Right forelimb (tissue), 1 donor: ENCODE measurements around the gene PLA1A.
"Not testable (repeated sequence)": the region's sequence is repeated elsewhere in the genome, so short reads cannot be mapped to it uniquely, and the experiment has no call there.

Source experiments
- DNase-seq: peaks from one replicate; pipeline ENCODE4 v3.0.0-alpha.2; 2018

Gene PLA1A

DNA sequence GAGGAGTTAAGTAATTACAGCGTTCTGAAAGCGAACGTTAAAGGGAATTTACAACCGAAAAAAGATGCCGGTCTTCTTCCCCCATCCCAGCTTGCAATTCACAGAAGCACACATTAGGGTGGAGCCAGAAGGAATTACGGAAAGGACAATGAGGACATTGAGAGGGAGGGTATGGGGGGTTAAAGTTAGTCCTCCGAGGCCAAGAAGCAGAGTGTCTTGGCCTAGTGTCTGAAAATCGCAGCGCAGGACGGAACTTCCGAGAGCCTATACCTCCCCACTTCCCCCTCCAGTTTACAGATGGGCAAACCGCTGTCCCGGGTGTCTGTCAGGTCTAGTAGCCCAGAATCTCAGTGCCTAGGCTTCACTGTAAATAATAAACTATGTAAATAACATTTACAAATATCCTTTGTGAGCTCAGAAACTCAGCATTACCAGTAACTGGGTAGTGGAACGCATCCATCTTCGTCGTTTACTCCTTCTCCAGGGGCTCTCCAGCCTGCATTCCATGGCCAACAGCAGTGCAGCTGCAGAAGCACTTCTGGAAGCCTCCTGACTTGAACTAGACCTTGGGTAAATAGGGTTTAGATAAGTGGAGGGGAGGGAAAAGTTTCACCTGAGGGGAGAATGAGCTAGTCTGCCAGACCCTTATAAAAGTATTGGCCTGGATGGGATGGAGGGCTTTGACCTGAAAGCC lies 17.5 kb upstream of the PLA1A start:
- DNase-seq = peak; percentile 68

- DNase-seq = no peak
These were observed 15.5 kb upstream of the PLA1A start for GRCh38 chr3:119582178-119582577.

DNA sequence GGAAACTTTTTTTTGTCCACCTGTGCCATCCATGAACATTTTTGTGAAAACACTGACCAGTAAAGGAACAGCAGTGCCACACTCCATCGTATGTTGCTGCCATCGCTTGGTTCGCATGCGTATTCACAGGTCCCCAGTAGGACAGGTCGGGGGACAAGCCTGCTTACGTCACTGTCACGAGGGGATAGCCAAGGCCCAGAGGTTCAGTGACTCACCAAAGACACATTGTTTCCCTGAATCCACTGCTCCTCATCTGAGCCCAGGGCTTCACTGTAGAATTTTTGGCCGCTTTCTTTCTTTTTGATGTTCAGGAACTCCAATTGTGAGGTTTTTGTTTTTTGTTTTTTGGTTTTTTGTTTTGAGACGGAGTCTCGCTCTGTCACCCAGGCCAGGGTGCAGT lies 12.5 kb upstream of the PLA1A start:
- no peak for DNase-seq

DNA sequence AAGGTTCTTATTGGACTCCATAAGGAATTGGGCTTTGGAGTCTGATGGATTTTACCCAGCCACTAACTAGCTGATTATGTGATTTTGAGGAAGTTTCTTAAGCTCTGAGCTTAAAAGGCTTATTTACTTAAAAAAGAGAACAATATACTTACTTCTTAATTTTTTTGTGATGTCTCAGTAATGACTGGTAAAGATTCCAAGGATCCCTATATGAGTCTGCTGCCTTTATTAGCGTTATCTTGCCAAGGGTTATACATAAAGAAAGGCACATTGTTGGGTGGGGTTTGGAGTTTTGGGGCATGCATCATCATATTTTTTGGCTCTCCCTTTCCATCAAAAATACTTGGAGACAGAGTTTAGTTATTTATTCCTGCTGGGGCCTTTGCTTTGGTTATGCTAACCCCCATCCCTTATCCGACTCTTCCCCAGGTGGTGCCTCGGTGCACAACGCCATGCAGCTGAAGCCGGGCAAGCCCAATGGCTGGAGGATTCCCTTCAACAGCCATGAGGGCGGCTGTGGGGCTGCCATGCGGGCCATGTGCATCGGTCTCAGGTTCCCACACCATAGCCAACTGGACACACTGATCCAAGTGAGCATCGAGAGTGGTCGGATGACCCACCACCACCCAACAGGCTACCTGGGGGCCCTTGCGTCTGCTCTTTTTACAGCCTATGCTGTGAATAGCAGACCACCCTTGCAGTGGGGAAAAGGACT lies 11.7 kb upstream of the PLA1A start:
- DNase-seq = no peak

DNA sequence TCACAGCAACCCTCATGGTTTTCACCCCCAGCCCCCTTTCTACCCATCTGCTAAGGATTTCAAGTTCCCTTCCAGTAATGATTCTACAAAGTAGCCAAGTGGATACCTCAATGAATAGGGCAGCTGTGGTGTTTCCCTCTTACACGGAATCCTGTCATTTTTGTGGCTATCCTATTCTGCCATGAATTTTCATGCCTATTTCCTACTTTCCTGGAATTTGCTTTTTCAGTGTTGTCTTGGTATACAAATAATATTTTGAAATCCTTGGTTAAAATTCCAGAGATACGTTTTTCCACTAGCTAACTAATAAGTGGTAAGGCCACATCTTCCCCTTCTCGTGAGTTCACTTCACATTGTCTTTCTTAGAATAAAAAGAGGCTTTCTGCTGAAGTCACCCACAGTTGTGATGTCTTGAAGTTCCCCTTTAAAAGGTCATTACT lies 10.9 kb upstream of the PLA1A start:
- DNase-seq = no peak

DNA sequence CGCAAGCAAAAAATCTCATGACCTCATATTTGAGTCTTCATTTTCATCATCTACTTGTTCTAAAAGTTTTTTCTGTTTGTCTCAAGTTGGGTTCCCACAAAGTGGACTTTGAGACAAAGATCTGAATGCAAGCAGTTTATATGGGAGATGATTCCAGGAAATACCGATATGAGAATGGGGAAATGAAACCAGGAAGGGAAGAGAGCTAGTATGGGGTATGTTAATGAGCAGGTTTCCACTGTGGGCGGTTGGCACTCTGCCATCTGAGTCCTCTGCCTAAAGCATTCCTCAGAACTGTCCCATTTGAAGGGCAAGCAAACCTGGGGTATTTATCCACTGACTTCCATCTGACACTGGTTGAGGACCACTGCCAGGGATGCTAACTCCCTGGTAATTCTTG lies 9.6 kb upstream of the PLA1A start:
- no peak for DNase-seq

DNA sequence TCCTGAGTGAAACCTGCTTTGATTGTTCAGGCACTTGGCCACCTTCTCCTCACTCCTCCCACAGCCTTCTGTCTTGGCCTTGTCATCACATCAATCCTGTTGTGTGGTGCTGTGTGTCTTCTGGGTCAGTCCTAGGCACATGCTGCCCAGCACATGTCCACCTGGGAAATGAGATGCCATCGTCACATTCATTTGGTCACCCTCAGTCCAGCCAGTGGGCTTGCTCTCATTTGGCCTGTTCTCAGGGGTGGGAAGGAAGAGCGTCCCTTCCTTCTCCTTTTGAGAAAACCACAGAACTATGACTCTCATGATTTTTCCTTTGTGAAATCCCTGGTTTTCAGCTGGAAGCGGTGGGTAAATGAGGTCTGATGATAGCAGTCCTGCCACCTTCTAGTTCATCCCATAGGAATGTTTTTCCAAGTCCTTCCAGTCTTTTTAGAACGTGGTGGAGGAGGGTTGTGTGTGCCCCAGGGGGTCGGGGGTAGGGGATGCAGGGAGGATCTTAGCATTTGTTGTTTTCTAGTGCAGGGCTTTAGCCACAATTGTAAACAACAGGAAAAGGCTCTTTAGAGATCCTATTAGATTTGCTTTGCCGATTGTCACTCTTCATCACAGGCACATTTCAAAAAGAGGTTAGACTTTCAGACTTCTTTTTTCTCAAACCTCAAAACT lies 8.4 kb upstream of the PLA1A start:
- no peak for DNase-seq

DNA sequence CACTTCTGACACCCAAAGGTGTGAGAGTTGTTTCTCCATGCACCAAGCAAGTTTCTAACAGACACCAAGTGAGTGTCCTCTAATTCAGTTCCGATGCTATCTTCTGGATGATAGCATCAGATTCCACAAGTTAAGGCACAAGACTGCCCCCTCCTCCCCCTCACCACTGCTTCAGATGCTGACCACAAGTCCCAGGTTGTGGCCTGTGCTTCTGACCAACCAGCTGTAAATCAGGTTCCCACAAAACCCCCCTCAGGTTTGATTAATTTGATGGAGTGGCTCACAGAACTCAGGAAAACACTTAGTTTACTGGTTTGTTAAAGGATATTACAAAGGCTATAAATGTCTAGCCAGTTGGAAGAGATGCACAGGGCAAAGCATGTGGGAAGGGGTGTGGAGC lies 7.0 kb upstream of the PLA1A start:
- no peak for DNase-seq

DNA sequence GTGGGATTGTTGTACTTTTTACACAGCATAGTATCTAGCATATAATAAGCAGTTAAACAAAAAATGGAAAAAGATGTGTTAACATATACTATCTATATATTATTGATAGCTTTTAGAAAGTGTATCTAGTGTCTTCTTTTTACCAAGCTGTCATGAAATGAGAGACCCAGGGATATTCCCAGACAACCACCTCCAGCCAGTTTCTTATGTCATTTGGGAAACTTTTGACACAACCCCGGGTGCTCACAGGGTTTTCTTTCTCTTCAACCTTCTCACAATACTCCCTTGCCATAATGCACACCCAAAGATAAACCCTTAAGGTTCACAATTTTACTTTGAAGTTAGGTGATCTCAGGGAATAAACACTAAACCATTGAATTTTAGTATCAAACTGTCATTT lies 4.8 kb upstream of the PLA1A start:
- no peak for DNase-seq

GRCh38 chr3:119594066-119594465 lies 3.6 kb upstream of the PLA1A start:
- no peak for DNase-seq

- DNase-seq = not testable (repeated sequence)
These were observed 2.8 kb upstream of the PLA1A start for GRCh38 chr3:119594929-119595328.

DNA sequence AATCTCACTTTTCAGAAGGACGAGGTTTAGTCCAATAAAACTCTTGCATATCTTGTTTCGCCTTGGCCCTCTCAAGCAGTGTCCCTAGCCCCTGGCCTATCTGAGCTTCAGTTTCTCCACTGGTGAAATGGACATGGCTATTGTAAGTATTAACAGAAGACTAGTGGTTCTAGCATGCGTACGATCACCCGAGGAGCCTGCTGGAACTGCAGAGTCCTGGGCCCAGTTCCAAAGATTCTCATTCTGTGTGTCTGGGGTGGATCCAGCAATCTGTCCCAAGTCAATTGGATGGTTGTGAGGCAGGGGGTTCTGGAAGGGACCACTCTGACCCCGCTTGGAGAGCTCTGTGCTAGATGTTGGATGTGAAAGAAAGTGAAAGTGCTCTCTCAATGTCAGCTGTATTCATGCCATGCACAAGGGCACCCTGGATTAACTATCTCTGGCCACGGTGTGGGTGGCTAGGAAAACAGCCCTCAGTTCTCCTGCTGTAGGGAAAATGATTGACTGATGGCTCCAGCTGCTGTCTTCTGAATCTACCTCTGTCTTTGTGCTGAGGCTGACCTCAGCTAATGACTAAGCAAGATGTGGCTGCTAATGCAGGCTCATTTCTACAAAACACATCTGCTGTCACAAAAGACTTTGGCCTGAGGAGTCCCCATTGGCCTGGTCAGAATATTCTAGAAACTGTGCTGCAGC lies 1.9 kb upstream of the PLA1A start:
- DNase-seq = no peak

- no peak for DNase-seq
These were observed 1.3 kb upstream of the PLA1A start for GRCh38 chr3:119596398-119596797.

DNA sequence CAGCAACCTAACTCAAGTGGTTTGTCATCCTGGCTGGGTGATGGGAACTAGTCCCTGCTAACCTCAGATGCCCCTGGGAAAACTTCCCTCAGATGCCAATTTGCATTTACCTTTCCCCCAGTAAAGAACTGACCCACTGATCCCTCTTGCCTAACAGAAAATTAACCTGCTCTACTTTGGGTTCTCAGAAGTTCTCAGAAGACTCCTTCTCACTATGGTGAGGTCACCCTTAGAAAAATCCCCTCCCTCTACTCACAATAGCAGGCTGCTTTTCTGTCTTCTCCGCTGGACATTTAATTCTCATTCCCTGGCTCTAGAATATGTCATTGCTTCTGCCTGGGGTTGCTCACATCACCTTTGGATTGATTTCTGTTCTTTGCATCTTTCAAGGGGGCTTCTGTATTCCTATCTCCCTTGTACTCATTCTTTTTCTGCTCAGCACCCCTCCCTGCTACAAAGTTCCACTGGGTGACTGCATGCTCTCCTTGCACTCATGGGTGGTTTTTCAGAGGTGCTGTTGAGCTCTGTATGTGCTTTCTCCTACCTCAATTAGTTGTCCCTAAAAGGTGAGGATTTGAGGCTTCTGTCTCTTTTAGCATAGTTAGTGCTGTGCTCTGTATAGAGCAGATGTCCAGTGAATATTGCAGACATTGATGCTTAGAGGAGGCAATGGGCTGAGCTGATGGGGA lies 869 bp downstream of the PLA1A start:
- no peak for DNase-seq

DNA sequence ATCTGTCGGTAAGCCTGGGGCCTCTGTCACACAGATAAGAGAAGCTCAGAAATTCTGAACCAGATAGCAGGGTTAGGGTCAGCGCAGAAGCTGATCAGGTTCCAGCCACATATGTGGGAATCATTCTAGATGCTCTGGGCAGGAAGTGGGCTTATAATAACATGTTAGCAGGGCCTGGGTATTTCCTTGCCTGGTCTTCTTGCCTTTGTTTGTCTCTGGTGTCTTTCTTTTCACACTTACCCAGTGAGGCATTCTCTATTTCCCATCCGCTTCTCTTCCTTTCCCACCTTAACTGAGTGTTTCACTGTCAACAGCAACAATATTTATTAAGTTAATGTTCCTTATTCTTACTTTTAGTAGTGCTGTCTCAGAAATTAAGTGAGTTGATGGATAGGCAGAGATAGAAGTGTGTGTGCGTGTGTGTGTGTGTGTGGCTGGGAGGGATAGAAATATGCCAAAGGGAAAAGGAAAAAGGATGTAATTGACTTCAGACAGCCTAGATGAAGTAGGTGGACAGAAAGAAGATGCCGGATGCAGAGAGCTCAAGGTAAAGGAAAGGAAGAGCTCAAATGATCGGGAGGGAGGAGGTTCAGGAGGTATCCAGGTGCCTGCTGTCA lies 2.0 kb downstream of the PLA1A start:
- no peak for DNase-seq

DNA sequence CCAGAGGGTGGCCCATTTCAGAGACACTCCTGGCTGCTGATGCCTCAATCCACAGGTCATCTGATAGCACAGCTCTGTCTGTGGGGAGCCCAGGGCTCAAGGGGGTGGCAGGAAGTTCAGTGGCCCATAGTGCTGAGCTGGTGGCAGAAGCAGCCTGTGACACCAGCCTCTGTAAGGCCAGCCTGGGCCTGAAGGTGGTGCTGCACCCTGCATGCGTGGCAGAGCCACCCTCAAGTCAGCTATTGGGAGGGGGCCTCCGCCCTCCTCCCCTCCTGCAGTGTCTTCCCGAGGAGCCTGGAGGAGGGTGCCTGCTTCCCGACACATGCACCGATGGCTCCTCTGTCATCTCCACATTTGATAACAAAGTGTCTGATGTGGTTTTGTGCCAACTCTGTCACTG lies 3.0 kb downstream of the PLA1A start:
- DNase-seq = no peak

DNA sequence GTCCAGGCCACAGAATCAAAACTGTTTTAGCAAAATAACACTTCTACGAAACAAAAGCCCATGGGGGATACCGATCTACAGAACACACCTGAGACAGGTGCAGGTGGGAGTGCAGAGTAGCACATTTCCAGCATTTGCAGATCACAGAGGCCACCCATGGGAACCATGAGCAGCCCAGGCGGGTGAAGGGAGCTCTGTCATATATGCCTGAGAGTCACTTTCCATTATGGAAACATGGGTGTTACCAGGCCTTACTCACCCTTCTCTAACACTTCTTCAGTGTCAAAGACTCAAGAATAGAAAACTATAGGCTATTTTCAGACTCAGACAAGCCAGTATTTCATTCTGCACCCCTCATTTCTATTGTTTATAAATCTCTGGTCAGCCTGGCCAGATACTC lies 3.5 kb downstream of the PLA1A start:
- DNase-seq = no peak

DNA sequence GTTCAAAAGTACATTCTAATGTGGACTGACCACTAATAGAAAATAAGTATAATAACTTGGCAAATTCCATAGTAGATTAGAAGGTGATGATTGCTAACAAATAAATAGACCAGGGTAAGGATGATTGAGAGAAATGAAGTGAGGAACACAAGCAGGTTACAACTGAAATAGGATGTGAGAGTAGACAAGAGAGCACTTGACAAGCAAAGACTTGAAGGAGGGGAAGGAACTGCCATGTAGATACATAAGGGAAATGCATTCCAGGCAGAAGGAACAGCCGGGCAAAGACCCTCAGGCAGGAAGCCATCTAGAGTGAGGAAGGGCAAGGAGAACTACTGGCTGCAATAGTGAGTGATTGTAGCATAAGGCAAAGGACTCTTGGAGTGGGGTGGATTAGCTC lies 5.0 kb downstream of the PLA1A start:
- DNase-seq = no peak

DNA sequence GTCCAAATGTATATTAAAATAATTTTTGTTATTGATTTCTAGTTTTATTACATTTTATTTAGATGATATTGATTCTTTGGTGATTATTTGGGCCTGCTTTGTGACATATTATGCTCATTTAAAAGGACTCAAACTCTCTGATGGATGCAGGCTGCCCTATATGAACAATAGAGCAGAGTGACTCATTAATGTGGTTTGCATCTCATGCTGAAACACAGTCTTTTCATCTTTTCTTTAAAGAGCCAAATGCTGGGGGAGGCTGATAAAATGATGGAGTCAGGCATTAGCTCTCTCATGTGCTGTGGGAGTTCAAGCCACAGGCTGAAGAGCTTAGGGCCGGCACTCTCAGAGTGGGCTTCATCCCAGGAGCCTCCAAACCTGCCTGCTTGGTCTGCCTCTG lies 7.2 kb downstream of the PLA1A start:
- no peak for DNase-seq

GRCh38 chr3:119608405-119609000 lies 10.8 kb downstream of the PLA1A start:
- no peak for DNase-seq

- DNase-seq = no peak
These were observed 11.6 kb downstream of the PLA1A start for GRCh38 chr3:119609301-119609700.

- no peak for DNase-seq
These were observed 14.0 kb downstream of the PLA1A start for GRCh38 chr3:119611664-119612063.
